Measurements from ENCODE around the gene GLRX5.

Gene GLRX5

GRCh38 chr14:95534299-95535225 is at the start of gene GLRX5:
Gene GLRX5, plus strand, starts transcription at chr14:95535050. Its CDS starts 40 bp downstream, at chr14:95535090.
- peak; percentile 93 to 94 for DNase-seq (ENCODE audit: low read depth in 2 of 2)

GRCh38 chr14:95485222-95485819 is 49.5 kb upstream of the GLRX5 start:
- DNase-seq (ENCODE audit: low read depth in 2 of 2): no peak

- DNase-seq (ENCODE audit: low read depth in 2 of 2): no peak
Observed at GRCh38 chr14:95486875-95487668, 47.8 kb upstream of the GLRX5 start.

- no peak for DNase-seq (ENCODE audit: low read depth in 2 of 2)
Observed at GRCh38 chr14:95487669-95488084, 47.2 kb upstream of the GLRX5 start.

GRCh38 chr14:95488376-95489213 is 46.3 kb upstream of the GLRX5 start:
- DNase-seq (ENCODE audit: low read depth in 2 of 2): no peak

- DNase-seq (ENCODE audit: low read depth in 2 of 2): no peak
Observed at GRCh38 chr14:95489214-95490137, 45.4 kb upstream of the GLRX5 start.

- DNase-seq (ENCODE audit: low read depth in 2 of 2): no peak
Observed at GRCh38 chr14:95490138-95490509, 44.7 kb upstream of the GLRX5 start.

- no peak for DNase-seq (ENCODE audit: low read depth in 2 of 2)
Observed at GRCh38 chr14:95490727-95491451, 44.0 kb upstream of the GLRX5 start.

GRCh38 chr14:95491936-95492608 is 42.8 kb upstream of the GLRX5 start:
- no peak for DNase-seq (ENCODE audit: low read depth in 2 of 2)

- no peak for DNase-seq (ENCODE audit: low read depth in 2 of 2)
Observed at GRCh38 chr14:95493503-95493902, 41.3 kb upstream of the GLRX5 start.

GRCh38 chr14:95493976-95494375 is 40.9 kb upstream of the GLRX5 start:
- no peak for DNase-seq (ENCODE audit: low read depth in 2 of 2)

GRCh38 chr14:95494456-95494855 is 40.4 kb upstream of the GLRX5 start:
- DNase-seq (ENCODE audit: low read depth in 2 of 2): no peak

GRCh38 chr14:95495076-95495475 is 39.8 kb upstream of the GLRX5 start:
- DNase-seq (ENCODE audit: low read depth in 2 of 2): no peak

- DNase-seq (ENCODE audit: low read depth in 2 of 2): no peak
Observed at GRCh38 chr14:95495538-95496025, 39.3 kb upstream of the GLRX5 start.

- DNase-seq (ENCODE audit: low read depth in 2 of 2): no peak
Observed at GRCh38 chr14:95496111-95496681, 38.7 kb upstream of the GLRX5 start.

- no peak for DNase-seq (ENCODE audit: low read depth in 2 of 2)
Observed at GRCh38 chr14:95496690-95497259, 38.1 kb upstream of the GLRX5 start.

- DNase-seq (ENCODE audit: low read depth in 2 of 2): no peak
Observed at GRCh38 chr14:95497561-95498011, 37.3 kb upstream of the GLRX5 start.

Measured in stimulated activated CD8-positive, alpha-beta memory T cell treated with anti-CD3 and anti-CD28 coated beads, Interleukin-2, amount 100 ng/mL, for 48 hours (primary cell).